Suprapubic skin (tissue), 3 donors: ENCODE data around the gene EPS15.

ENCODE experiments used
- CTCF ChIP-seq, 2 donors: fragments of 200-600 bp in 1 of 2; fragments of 450-650 bp in 1 of 2; sonication (generic) in 1 of 2; IDR thresholded peaks; one replicate each; pipeline ENCODE4 v1.5.1; 2016 to 2019; ENCODE audit warnings: antibody characterized with exemption in 2 of 2, mild to moderate bottlenecking in 1 of 2, moderate library complexity in 1 of 2
- EP300 ChIP-seq: sonication (generic); formaldehyde crosslinking; IDR thresholded peaks from one replicate; pipeline ENCODE4 v1.6.1; 2017; ENCODE audit warnings: antibody characterized with exemption

GRCh38 chr1:51494138-51494830 is 24.8 kb downstream of the EPS15 start:
- TF ChIP-seq CTCF (IDR thresholded peaks at IDR 0.05): no peak
- TF ChIP-seq EP300: no peak
